SU-DHL-6 (cell line): ENCODE results near the gene DCAF15.

ENCODE experiments used
- EZH2phosphoT487 ChIP-seq: fragments of 200-600 bp; sonication (generic), shearing (Covaris generic); conservative IDR thresholded peaks from 2 replicates; pipeline ENCODE4 v1.6.1; 2018; ENCODE audit warnings: mild to moderate bottlenecking, antibody characterized with exemption, low read length, moderate library complexity, mixed read lengths
- TF ChIP-seq, protein P1 (sequence below): fragments of 200-600 bp; sonication (generic); IDR thresholded peaks from one replicate; pipeline ENCODE4 v1.5.1; 2017; ENCODE audit warnings: antibody characterized with exemption, mild to moderate bottlenecking, low read length, moderate library complexity; ENCODE audit not compliant: insufficient read depth, poor library complexity, severe bottlenecking

DNA sequence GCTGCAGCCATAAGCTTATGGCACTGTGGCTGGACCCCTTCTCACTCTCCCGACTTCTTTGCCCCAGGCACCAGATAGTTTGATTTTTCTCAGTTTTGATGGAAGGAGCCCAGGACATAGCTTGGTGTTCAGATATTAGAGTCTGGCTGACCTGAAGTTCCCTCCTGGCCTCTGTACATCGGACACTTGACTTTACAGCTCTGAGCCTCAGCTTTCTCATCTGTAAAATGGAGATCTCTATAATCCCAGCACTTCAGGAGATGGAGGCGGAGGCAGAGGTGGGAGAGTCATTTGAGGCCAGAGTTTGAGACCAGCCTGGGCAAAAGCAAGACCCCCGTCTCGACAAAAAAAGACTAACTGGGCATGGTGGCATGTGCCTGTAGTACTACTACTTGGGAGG, 45.4 kb upstream of the DCAF15 start:
- TF ChIP-seq, protein P1, sequence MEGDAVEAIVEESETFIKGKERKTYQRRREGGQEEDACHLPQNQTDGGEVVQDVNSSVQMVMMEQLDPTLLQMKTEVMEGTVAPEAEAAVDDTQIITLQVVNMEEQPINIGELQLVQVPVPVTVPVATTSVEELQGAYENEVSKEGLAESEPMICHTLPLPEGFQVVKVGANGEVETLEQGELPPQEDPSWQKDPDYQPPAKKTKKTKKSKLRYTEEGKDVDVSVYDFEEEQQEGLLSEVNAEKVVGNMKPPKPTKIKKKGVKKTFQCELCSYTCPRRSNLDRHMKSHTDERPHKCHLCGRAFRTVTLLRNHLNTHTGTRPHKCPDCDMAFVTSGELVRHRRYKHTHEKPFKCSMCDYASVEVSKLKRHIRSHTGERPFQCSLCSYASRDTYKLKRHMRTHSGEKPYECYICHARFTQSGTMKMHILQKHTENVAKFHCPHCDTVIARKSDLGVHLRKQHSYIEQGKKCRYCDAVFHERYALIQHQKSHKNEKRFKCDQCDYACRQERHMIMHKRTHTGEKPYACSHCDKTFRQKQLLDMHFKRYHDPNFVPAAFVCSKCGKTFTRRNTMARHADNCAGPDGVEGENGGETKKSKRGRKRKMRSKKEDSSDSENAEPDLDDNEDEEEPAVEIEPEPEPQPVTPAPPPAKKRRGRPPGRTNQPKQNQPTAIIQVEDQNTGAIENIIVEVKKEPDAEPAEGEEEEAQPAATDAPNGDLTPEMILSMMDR: no peak
- no peak for TF ChIP-seq EZH2phosphoT487
